A549 (cell line): ENCODE results near the gene MLLT3.

Experiments
- CTCF ChIP-seq: fragments of >200 bp; sonication (Bioruptor Twin); formaldehyde crosslinking; IDR thresholded peaks from 3 replicates; pipeline ENCODE4 v1.5.1; 2016
- HMGXB4 ChIP-seq: fragments of 250-450 bp; sonication (Bioruptor Pico); IDR thresholded peaks from 2 replicates; pipeline ENCODE4 v1.5.0; 2021; ENCODE audit warnings: mild to moderate bottlenecking, moderate library complexity, borderline replicate concordance
- MAX ChIP-seq: IDR thresholded peaks from 2 replicates; pipeline ENCODE4 v1.6.1; 2012
- PBX3 ChIP-seq: IDR thresholded peaks from 2 replicates; pipeline ENCODE4 v1.6.1; 2012
- POLR2A ChIP-seq: IDR thresholded peaks from 2 replicates; pipeline ENCODE4 v1.6.1; 2012; ENCODE audit warnings: mild to moderate bottlenecking, low read length
- RAD21 ChIP-seq, 2 experiments: fragments of >200 bp in 1 of 2; sonication (Bioruptor Twin) in 1 of 2; formaldehyde crosslinking in 1 of 2; IDR thresholded peaks in 1 of 2; conservative IDR thresholded peaks in 1 of 2; 2 replicates in 1 of 2; 3 replicates in 1 of 2; pipeline ENCODE4 v1.6.1; 2012 to 2018; ENCODE audit warnings: inconsistent platforms in 1 of 2
- RCOR1 ChIP-seq: fragments of 150-350 bp; IDR thresholded peaks from 2 replicates; pipeline ENCODE4 v1.6.1; 2014; ENCODE audit warnings: antibody characterized with exemption, low read length, low read depth
- SMC3 ChIP-seq: fragments of >200 bp; sonication (Bioruptor Twin); formaldehyde crosslinking; IDR thresholded peaks from 3 replicates; pipeline ENCODE4 v1.6.1; 2018; ENCODE audit warnings: inconsistent platforms
- ZFP36 ChIP-seq: fragments of 450-650 bp; IDR thresholded peaks from 2 replicates; pipeline ENCODE4 v1.6.1; 2014; ENCODE audit warnings: borderline replicate concordance; ENCODE audit not compliant: partially characterized antibody

GRCh38 chr9:20303996-20304395, 318.3 kb downstream of the MLLT3 start:
- TF ChIP-seq CTCF (no peak), MAX (no peak), SMC3 (no peak), POLR2A (no peak), RAD21 (conservative IDR thresholded peaks at IDR 0.05 in 1 of 2, IDR thresholded peaks at IDR 0.05 in 1 of 2) (no peak), RCOR1 (no peak), PBX3 (no peak), ZFP36 (no peak), HMGXB4 (CRISPR knock-in tag) (no peak)
